Caki2 (cell line): ENCODE data around the gene GALC. TPM values are rescaled to one million over a fixed set of nuclear protein-coding genes. Genes with fewer than 3 reads are reported as not detected.
A peak's percentile ranks its signal among the peaks of the same experiment; 100 is the strongest.

ENCODE experiments used
- DNase-seq: peaks from one replicate; pipeline ENCODE4 v3.0.0-alpha.2; 2015; ENCODE audit warnings: low read depth
- in situ Hi-C: cut with HindIII; loops from 2 replicates; pipeline ENCODE4 v1.10.0; 2016; ENCODE audit warnings: low sequenced_read_pairs, low pct_unique_long_range_greater_than_20kb, mixed read lengths
- total RNA-seq: library from RNA; depleted of rRNA; stranded (reverse); fragments of >200 nt; shearing (Covaris generic); gene quantifications from 2 replicates; pipeline ENCODE4 v1.2.3, GENCODE V29; 2014; ENCODE audit warnings: low replicate concordance; rRNA removed

The GALC gene
- total RNA-seq, 1 experiment from 2014 or later, result 10.8 TPM

DNA sequence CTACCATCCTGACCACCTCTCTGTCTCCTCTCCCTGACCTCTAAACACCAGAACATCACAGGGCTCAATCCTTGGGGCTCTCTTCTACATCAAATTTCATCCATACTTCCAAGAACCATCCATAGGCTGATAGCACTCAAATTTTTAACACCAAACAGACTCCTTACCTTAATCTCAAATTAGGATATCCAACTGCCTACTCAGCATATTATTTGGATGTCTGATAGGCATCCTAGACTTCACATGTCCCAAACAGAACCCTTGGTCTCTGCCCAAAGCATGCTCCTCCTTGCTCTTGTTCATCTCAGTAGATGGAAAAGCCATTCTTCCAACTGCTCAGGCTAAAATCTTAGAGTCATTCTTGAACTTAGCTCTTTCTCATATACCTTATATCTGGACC lies 91.3 kb downstream of the GALC start:
- DNase-seq, result no peak
- in situ Hi-C loops, result no loop called here

DNA sequence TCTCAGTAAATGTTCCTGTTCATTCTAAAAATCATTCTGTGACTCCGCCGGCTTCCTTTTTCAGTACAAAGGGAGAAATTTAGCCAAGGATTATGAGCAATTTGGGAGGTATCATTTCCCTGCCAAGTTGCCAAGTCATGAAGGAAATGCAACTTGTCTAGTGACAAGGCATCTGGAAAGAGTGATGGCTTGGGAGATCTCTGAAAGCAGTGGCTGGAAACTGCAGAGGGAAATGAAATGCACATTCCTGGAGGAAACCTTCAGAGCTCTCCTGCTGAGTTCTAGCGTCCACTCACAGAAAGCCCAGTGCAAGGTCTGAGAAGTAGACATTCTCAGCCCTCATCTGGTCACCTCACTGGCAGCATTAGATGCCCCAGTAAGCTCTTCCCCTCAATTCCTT lies 91.7 kb downstream of the GALC start:
- in situ Hi-C loops, result no loop called here
- DNase-seq, result no peak

GRCh38 chr14:87899228-87899627 lies 93.8 kb downstream of the GALC start:
- in situ Hi-C loops, result no loop called here
- DNase-seq, result no peak

DNA sequence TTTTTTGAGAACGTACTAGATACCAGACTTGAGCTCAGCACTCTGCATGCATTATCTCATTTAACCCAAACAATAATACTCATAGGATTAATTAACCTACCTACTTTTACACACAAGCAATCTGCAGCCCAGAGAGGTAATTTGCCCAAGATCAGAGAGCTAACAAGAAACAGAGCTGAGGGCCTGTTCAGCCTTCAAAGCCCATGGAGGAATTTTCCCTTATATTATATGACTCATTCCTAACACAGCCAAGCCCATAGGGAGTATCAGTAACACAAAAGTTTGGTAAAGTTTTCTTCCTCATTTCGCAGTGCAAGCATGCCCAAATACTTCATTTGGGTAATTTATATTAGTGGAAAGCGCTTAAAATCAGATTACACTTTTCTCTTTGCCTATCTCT lies 94.7 kb downstream of the GALC start:
- no peak for DNase-seq
- in situ Hi-C loops, result no loop called here

GRCh38 chr14:87896393-87897380 lies 96.3 kb downstream of the GALC start:
- DNase-seq, result peak; percentile 21
- in situ Hi-C loops, result no loop called here

DNA sequence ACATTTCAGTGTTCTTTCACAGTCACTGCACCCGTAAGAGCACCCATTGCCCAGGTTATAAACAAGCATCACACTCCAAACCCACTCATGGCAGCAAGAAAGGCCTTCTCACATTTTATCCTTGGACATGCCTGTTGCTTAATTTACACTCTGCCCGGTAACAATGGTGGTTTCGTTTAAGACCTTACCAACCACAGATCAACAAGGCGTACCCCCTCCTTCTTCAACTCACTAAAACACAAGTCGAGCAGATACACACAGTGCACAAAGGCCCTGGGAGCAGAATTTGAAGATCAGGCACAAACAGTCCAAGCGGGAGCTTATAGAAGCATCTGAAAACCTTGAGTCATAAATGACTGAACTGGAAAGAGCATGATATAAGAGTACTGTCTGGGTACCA lies 98.1 kb downstream of the GALC start:
- DNase-seq, result no peak
- in situ Hi-C loops, result no loop called here

GRCh38 chr14:87892763-87893162 lies 100.2 kb downstream of the GALC start:
- no peak for DNase-seq
- in situ Hi-C loops, result no loop called here

DNA sequence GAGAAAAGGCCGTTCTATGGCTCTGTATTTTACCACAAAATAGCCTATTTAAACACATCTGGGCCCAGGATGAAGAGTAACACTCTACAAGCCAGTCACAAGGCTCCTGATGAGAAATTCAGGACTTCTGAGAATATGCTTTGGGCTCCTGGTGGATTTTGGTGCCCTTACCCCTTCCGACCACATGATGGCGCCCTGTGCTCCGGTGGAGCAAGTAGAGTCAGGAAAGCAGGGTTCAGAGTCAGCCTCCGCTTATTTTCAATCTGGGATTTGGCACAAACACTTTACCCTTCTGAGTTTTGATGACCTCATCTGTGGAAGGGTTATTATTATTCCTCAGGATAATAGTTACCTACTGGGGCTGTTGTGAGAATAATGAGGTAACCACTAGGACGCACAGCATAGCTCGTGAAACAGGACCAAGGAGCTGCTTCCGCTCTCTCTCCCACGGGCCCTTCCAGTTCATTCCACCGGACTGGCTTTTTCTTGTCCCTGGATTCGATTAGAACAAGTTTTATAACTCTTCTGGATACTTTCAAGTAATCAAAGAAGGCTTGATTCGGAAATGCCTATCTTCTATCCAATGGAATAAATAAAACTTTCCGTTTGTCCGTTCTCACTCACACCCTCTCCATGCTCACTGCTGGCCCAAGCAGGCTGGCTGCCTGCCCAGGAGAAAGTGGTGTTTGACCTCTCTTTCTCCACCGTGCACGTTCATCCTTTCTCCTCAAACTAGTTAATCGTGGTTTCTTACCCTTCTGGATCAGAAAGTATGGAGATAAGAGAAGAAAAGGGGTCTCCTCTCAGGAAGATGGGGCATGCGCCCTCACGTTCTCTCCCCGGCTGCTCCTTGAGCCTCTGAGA lies 104.6 kb downstream of the GALC start:
- in situ Hi-C loops, result no loop called here
- no peak for DNase-seq

DNA sequence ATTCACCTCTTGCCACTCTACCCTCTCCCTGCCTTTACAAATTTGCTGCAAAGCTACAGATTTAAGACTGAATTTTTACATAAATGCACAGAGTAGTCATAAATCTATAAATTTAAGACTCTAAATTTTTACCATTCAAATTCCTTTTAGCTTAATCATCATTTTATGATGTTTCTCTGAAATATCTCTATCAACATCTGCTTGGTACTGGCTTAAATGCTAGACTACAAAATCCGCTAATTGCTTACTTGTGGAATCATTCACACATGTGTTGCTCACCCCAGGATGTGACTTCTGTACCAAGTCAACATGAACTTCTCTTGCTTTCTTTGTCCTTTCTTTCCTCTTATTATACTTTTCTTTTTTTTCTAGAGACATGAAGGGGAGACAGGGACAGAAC lies 109.2 kb downstream of the GALC start:
- in situ Hi-C loops, result no loop called here
- no peak for DNase-seq

Other genes with a start within 250 kb of the GALC start
- gene GPR65, start 12.0 kb upstream of the GALC start, total RNA-seq, result not detected in 2 replicates